Measurements from ENCODE around the gene ZYX.

DNA sequence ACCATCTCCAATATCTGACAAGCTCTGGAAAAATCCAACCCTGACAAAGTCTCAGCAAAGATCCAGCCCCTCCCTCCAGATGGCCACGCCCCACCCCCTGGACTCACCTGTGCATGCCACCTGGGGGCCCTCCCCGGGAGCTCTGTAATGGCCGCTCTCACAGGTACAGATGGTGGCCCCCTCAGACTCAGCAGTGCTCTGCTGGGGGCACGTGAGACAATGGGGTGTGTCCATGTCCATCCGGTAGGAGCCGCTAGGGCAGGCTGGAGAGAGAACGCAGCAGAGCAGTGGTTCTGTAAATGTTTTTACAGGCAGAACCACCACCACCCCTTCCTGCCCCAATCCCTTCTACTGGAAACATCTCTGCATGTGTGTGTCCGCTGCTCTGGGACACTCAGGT lies 18.0 kb downstream of the ZYX start:
- TF ChIP-seq, protein P1, sequence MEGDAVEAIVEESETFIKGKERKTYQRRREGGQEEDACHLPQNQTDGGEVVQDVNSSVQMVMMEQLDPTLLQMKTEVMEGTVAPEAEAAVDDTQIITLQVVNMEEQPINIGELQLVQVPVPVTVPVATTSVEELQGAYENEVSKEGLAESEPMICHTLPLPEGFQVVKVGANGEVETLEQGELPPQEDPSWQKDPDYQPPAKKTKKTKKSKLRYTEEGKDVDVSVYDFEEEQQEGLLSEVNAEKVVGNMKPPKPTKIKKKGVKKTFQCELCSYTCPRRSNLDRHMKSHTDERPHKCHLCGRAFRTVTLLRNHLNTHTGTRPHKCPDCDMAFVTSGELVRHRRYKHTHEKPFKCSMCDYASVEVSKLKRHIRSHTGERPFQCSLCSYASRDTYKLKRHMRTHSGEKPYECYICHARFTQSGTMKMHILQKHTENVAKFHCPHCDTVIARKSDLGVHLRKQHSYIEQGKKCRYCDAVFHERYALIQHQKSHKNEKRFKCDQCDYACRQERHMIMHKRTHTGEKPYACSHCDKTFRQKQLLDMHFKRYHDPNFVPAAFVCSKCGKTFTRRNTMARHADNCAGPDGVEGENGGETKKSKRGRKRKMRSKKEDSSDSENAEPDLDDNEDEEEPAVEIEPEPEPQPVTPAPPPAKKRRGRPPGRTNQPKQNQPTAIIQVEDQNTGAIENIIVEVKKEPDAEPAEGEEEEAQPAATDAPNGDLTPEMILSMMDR (IDR thresholded peaks at IDR 0.05; ENCODE audit: insufficient read depth, low read length), result no peak
- TF ChIP-seq POLR2AphosphoS5 (IDR thresholded peaks at IDR 0.05; ENCODE audit: low read depth), result no peak
- TF ChIP-seq, protein P2, sequence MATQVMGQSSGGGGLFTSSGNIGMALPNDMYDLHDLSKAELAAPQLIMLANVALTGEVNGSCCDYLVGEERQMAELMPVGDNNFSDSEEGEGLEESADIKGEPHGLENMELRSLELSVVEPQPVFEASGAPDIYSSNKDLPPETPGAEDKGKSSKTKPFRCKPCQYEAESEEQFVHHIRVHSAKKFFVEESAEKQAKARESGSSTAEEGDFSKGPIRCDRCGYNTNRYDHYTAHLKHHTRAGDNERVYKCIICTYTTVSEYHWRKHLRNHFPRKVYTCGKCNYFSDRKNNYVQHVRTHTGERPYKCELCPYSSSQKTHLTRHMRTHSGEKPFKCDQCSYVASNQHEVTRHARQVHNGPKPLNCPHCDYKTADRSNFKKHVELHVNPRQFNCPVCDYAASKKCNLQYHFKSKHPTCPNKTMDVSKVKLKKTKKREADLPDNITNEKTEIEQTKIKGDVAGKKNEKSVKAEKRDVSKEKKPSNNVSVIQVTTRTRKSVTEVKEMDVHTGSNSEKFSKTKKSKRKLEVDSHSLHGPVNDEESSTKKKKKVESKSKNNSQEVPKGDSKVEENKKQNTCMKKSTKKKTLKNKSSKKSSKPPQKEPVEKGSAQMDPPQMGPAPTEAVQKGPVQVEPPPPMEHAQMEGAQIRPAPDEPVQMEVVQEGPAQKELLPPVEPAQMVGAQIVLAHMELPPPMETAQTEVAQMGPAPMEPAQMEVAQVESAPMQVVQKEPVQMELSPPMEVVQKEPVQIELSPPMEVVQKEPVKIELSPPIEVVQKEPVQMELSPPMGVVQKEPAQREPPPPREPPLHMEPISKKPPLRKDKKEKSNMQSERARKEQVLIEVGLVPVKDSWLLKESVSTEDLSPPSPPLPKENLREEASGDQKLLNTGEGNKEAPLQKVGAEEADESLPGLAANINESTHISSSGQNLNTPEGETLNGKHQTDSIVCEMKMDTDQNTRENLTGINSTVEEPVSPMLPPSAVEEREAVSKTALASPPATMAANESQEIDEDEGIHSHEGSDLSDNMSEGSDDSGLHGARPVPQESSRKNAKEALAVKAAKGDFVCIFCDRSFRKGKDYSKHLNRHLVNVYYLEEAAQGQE (IDR thresholded peaks at IDR 0.05; ENCODE audit: insufficient replicate concordance, low read depth), result no peak
